DMS114 treated with DMSO at 0.1 percent for 48 hours (cell line): Measurements from ENCODE around the gene TBC1D17.

Experiments used
- DNase-seq: peaks from one replicate; lab custom pipeline; 2025; ENCODE audit not compliant: unreplicated experiment; lab: John Stamatoyannopoulos, UW

Gene TBC1D17

DNA sequence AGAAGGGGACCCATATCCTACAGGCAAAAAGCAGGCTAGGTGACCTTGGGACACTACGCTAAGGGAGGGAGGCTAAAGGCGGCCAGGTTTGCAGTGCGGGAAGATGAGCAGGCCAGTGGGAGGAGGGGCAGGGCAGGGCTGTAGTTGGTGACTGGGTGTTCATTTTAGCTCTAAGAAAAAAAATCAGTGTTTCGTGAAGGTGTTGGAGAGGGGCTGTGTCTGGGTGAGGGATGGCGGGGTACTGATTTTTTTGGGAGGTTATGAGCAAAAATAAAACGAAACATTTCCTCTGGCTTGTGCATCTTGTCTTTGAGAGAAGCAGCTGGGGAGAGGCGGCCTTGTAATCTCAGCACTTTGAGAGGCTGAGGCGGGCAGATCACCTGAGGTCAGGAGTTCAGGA, 56.1 kb downstream of the TBC1D17 start:
- DNase-seq = no peak

DNA sequence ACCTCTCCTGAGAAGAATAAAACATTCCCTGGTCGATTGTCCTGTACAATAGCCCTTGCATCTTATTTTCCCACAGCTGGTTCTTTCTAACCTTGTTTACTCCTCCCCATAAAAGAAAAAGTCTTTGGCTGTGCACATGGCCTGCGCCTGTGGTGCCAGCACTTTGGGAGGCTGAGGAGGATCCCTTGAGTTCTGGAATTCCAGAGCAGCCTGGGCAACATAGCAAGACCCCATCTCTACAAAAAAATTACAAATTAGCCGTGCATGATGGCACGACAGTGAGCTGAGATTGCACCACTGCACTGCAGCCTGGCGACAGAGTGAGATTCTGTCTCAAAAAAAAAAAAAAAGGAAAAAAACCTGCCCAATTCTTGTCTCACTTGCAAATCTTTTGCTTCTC, 59.0 kb downstream of the TBC1D17 start:
- no peak for DNase-seq

GRCh38 chr19:49937750-49938381, 60.4 kb downstream of the TBC1D17 start:
- DNase-seq = peak; percentile 63
